ENCODE results near the gene C16orf46. TPM values are rescaled to one million over a fixed set of nuclear protein-coding genes. Genes with fewer than 3 reads are reported as not detected.

The C16orf46 gene
- total and polyA plus RNA-seq, 7 donors, result 0.06 to 1.3 (median 0.56) TPM

DNA sequence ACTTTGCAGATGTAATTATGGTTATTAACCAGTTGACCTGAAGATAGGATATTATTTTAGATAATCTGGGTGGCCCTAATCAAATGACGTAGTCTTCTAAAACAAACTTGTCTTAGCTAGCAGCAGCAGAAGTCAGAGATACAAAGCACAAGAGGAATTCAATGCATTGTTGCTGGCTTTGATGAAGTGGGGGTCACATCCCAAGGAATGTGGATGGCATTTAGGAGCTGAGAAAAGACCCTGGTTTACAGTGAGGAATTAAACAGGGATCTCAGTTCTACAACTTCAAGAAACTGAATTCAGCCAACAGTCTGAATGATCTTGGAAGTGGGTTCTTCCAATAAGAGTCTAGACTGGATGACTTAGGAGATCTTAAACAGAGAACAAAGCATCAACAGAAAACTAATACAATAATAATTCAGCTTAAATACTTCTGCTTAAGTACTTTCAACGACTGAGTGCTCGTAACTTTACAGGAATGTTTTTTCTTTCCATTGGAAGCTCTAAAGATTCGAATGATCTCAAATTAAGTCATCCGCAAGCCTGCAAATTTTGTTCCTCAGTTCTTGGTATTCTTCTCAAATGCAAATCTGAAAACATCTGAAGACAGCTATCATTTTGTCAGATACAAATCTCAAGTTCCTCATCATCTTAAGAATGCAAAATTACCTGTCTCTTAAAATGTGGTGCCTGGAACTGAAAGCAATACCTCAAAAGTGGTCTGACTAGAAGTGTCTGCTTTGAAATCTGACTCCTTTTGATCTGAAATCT is 3.3 kb downstream of the C16orf46 start:
- H3K27me3 ChIP-seq (ENCODE audit: insufficient read depth in 3 of 3, low read length in 2 of 3), result no peaks in the 10 kb centered on the region
- DNase-seq (no peak), ATAC-seq (no peak)
- intact Hi-C loops (cut with DNase I), result no loop called here
- WGBS, 3 donors, result 73 to 74% (median 73%) methylated on average over 5 of the region's 5 CpGs
- H3K4me3 ChIP-seq, result no peak overlapping the region
- no peaks in the 10 kb centered on the region for H3K36me3 ChIP-seq (ENCODE audit: insufficient read depth in 1 of 2, low read depth in 1 of 2)
- no peaks in the 10 kb centered on the region for H3K4me1 ChIP-seq
- no peak for TF ChIP-seq CTCF (IDR thresholded peaks at IDR 0.05)
- no peaks in the 10 kb centered on the region for H3K9me3 ChIP-seq
- no peak overlapping the region for H3K27ac ChIP-seq

DNA sequence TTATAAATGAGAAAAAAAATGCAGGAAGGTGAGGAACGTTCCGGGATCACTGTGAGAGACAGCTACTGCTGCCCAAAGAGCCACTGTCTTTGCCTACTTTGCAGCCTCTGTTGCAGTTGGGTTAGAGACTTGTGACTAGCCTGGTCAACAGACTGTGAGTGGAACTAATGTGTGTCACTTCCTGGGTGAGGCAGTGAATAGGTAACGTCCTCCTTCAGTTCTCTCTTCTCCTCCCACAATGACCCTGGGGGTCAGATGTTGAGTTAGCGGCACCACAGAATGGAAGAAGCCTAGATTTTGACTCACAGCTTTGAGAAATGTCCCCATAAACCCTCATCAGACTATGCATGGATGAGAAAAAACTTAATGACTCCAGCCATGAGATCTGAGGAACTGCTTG is 5.2 kb downstream of the C16orf46 start:
- no peak for ATAC-seq
- Histone ChIP-seq H3K9me3 (no peaks in the 10 kb centered on the region), H3K4me1 (no peaks in the 10 kb centered on the region), H3K4me3 (no peak overlapping the region), H3K36me3 (ENCODE audit: insufficient read depth in 1 of 2, low read depth in 1 of 2) (no peaks in the 10 kb centered on the region), H3K27me3 (ENCODE audit: insufficient read depth in 3 of 3, low read length in 2 of 3) (no peaks in the 10 kb centered on the region), H3K27ac (no peak overlapping the region)
- 81 to 91% (median 84%) methylated on average over 4 of the region's 4 CpGs for WGBS, 3 donors
- intact Hi-C loops (cut with DNase I), result no loop called here
- no peak for DNase-seq
- TF ChIP-seq CTCF (IDR thresholded peaks at IDR 0.05), result no peak

DNA sequence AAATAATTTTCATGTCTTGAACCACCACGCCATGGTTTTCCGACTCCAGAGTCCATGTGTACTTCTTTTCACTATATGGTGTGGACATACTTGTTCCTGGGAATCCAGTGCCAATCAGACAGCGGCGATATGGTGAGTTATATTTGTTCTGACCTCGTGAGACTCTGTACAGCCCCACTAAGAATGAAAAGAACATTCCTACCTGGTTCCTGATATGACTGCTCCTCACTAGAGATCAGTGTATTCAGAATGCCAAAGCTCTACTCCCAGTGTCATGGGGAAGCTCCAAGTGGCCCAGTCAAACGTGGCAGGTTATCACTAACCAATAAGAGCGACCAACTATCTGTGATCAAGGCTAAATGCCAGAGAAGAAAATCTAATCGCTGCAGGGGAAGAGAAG is 6.1 kb downstream of the C16orf46 start:
- intact Hi-C loops (cut with DNase I), result no loop called here

GRCh38 chr16:81069063-81069462 is 8.0 kb downstream of the C16orf46 start:
- no peak for TF ChIP-seq CTCF (IDR thresholded peaks at IDR 0.05)
- intact Hi-C loops (cut with DNase I), result no loop called here
- 90 to 94% (median 93%) methylated on average over 4 of the region's 4 CpGs for WGBS, 3 donors

More for the DNA sequence above, 6.1 kb downstream of the C16orf46 start:
- no peak overlapping the region for H3K27ac ChIP-seq
- H3K27me3 ChIP-seq (ENCODE audit: insufficient read depth in 3 of 3, low read length in 2 of 3), result no peaks in the 10 kb centered on the region
- DNase-seq (no peak), ATAC-seq (no peak)
- WGBS, 3 donors, result 80 to 81% (median 81%) methylated on average over 8 of the region's 8 CpGs
- no peaks in the 10 kb centered on the region for H3K4me1 ChIP-seq
- H3K36me3 ChIP-seq (ENCODE audit: insufficient read depth in 1 of 2, low read depth in 1 of 2), result no peaks in the 10 kb centered on the region
- no peaks in the 10 kb centered on the region for H3K9me3 ChIP-seq
- H3K4me3 ChIP-seq, result no peak overlapping the region
- no peak for TF ChIP-seq CTCF (IDR thresholded peaks at IDR 0.05)

GRCh38 chr16:81067166-81067565 is 9.9 kb downstream of the C16orf46 start:
- no peak for DNase-seq
- 29 to 47% (median 36%) methylated on average over 1 of the region's 1 CpG for WGBS, 3 donors
- ATAC-seq, result no peak
- intact Hi-C loops (cut with DNase I), result no loop called here
- Histone ChIP-seq H3K27me3 (ENCODE audit: insufficient read depth in 3 of 3, low read length in 2 of 3) (no peaks in the 10 kb centered on the region), H3K27ac (no peak overlapping the region), H3K9me3 (no peaks in the 10 kb centered on the region), H3K4me3 (no peak overlapping the region), H3K4me1 (no peaks in the 10 kb centered on the region), H3K36me3 (ENCODE audit: insufficient read depth in 1 of 2, low read depth in 1 of 2) (no peaks in the 10 kb centered on the region)
- TF ChIP-seq CTCF (IDR thresholded peaks at IDR 0.05), result no peak

More at GRCh38 chr16:81069063-81069462, 8.0 kb downstream of the C16orf46 start:
- DNase-seq, result no peak
- Histone ChIP-seq H3K9me3 (no peaks in the 10 kb centered on the region), H3K27me3 (ENCODE audit: insufficient read depth in 3 of 3, low read length in 2 of 3) (no peaks in the 10 kb centered on the region), H3K36me3 (ENCODE audit: insufficient read depth in 1 of 2, low read depth in 1 of 2) (no peaks in the 10 kb centered on the region), H3K4me1 (no peaks in the 10 kb centered on the region), H3K27ac (no peak overlapping the region), H3K4me3 (no peak overlapping the region)
- ATAC-seq, result no peak

Data from psoas muscle (tissue), 8 donors.